DND-41 (cell line): ENCODE data around the gene HLA-DQA1.
A peak's percentile ranks its signal among the peaks of the same experiment; 100 is the strongest.

Source experiments
- ATAC-seq: fragments of 200-7000 bp; cut with Tn5 transposase; 3 replicates; pipeline ENCODE4 v1.9.1; 2021; ENCODE audit warnings: low read depth; ENCODE audit not compliant: insufficient read depth
- DNase-seq: peaks from one replicate; pipeline ENCODE4 v3.0.0-alpha.2; 2020
- H2AFZ ChIP-seq: 2 replicates; pipeline ENCODE4 v1.6.0; 2012; ENCODE audit warnings: low read depth, low read length
- H3K27ac ChIP-seq: 2 replicates; pipeline ENCODE4 v1.5.1; 2012; ENCODE audit warnings: low read length, inconsistent platforms
- H3K27me3 ChIP-seq: fragments of 200-600 bp; sonication (generic); 2 replicates; pipeline ENCODE4 v1.6.0; 2012; ENCODE audit warnings: low read length, mild to moderate bottlenecking, inconsistent platforms; ENCODE audit not compliant: insufficient read depth, poor library complexity
- H3K36me3 ChIP-seq: 2 replicates; pipeline ENCODE4 v1.5.1; 2012; ENCODE audit warnings: low read length, inconsistent platforms; ENCODE audit not compliant: insufficient read depth
- H3K4me1 ChIP-seq: 2 replicates; pipeline ENCODE4 v1.5.1; 2012; ENCODE audit warnings: mild to moderate bottlenecking, low read length; ENCODE audit not compliant: insufficient read depth
- H3K4me2 ChIP-seq: 2 replicates; pipeline ENCODE4 v1.6.0; 2012; ENCODE audit warnings: mild to moderate bottlenecking, moderate library complexity, low read length, inconsistent platforms; ENCODE audit not compliant: insufficient read depth
- H3K4me3 ChIP-seq, 2 experiments: fragments of 200-600 bp in 1 of 2; shearing (Covaris generic) in 1 of 2; 2 replicates each; pipeline ENCODE4 v1.5.1; 2012 to 2016; ENCODE audit warnings: inconsistent platforms in 2 of 2, low read length in 2 of 2, mild to moderate bottlenecking in 2 of 2, low read depth in 1 of 2, moderate library complexity in 1 of 2
- H3K79me2 ChIP-seq: 2 replicates; pipeline ENCODE4 v1.6.0; 2012; ENCODE audit warnings: low read length, inconsistent platforms; ENCODE audit not compliant: insufficient read depth
- H3K9ac ChIP-seq: 2 replicates; pipeline ENCODE4 v1.6.0; 2012; ENCODE audit warnings: low read depth, mild to moderate bottlenecking, inconsistent platforms, low read length, moderate library complexity
- H3K9me3 ChIP-seq: 2 replicates; pipeline ENCODE4 v1.5.1; 2012; ENCODE audit warnings: low read length, moderate library complexity, mild to moderate bottlenecking, inconsistent platforms; ENCODE audit not compliant: insufficient read depth, severe bottlenecking
- H4K20me1 ChIP-seq: 2 replicates; pipeline ENCODE4 v1.6.0; 2012; ENCODE audit warnings: low read length; ENCODE audit not compliant: insufficient read depth
- EZH2 ChIP-seq: IDR thresholded peaks from 3 replicates; pipeline ENCODE4 v1.6.1; 2012; ENCODE audit warnings: borderline replicate concordance, low read depth, mild to moderate bottlenecking, moderate library complexity, low read length, inconsistent platforms; ENCODE audit not compliant: severe bottlenecking
- TF ChIP-seq, protein P1 (sequence below): IDR thresholded peaks from 2 replicates; pipeline ENCODE4 v1.5.1; 2012; ENCODE audit warnings: borderline replicate concordance, low read length, moderate library complexity, mild to moderate bottlenecking; ENCODE audit not compliant: poor library complexity, severe bottlenecking; ENCODE audit errors: extremely low read depth

HLA-DQA1 gene

DNA sequence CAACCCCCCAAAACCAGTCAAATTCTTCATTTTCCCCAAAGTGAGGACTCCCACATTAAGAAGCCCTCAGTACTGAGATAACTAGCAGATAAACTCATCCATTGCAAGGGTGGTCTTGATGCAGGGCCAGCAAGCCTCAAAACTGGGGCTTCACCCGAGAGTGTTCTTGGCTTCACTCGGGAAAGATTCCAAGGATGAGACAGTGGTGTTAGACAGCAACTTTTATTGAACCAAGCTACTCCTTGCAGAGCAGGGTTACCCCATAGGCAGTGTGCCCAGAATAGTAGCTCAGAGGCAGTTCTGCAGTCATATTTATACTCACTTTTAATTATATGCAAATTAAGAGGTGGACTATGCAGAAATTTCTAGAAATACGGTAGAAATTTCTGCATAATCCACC, 15.8 kb upstream of the HLA-DQA1 start:
- H2AFZ ChIP-seq = no peak overlapping the region
- H3K79me2 ChIP-seq = no peaks in the 10 kb centered on the region
- H3K4me3 ChIP-seq = no peak overlapping the region
- ATAC-seq (no peak), DNase-seq (no peak)
- no peaks in the 10 kb centered on the region for H3K9me3 ChIP-seq
- H3K9ac ChIP-seq = no peak overlapping the region
- no peaks in the 10 kb centered on the region for H3K36me3 ChIP-seq
- no peaks in the 10 kb centered on the region for H3K27me3 ChIP-seq
- TF ChIP-seq, protein P1, sequence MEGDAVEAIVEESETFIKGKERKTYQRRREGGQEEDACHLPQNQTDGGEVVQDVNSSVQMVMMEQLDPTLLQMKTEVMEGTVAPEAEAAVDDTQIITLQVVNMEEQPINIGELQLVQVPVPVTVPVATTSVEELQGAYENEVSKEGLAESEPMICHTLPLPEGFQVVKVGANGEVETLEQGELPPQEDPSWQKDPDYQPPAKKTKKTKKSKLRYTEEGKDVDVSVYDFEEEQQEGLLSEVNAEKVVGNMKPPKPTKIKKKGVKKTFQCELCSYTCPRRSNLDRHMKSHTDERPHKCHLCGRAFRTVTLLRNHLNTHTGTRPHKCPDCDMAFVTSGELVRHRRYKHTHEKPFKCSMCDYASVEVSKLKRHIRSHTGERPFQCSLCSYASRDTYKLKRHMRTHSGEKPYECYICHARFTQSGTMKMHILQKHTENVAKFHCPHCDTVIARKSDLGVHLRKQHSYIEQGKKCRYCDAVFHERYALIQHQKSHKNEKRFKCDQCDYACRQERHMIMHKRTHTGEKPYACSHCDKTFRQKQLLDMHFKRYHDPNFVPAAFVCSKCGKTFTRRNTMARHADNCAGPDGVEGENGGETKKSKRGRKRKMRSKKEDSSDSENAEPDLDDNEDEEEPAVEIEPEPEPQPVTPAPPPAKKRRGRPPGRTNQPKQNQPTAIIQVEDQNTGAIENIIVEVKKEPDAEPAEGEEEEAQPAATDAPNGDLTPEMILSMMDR = no peak
- no peak for TF ChIP-seq EZH2
- H4K20me1 ChIP-seq = no peaks in the 10 kb centered on the region
- H3K27ac ChIP-seq = no peak overlapping the region
- no peak overlapping the region for H3K4me2 ChIP-seq
- H3K4me1 ChIP-seq = peaks cover 27% of the 10 kb centered on the region

DNA sequence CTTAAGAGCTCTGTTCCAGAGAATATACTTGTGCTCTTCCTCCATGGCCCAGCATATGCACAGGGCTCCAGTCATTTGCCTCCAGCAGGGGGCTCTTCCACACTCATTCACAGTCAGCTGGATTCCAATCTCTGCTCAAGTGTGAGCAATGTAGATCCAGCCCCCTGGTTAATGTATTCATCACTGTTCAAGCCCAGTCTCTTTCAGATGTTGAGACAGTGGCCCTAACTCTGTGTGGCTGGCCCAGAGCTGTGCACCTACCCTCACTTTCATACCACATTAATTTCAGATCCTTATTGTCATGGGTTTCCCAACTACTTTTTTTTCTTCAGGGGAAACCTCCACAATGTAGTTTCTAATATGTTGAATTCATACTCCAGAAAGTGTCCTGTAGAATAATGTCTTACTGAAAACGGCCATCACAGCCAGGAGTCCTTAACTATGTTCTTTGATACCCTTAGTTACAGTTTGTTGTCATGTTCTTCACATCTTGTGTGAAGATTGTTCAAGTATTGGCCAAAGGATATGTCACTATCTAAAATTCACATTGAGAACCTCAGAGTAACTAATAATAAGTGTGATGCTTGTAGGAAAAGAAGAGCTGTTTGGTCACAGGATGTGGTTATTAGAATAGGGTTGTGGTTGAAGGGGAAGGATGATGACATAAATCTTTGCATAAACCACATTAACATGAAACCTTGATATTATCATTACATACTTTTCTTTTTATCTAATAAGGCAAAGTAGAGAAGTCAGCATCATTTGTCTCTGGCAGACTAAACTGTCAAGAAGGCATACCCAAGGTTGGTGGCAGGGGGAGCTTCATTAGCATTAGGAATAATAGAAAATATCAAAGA, 14.4 kb upstream of the HLA-DQA1 start:
- Histone ChIP-seq H3K79me2 (no peaks in the 10 kb centered on the region), H3K27ac (peak overlapping the region; percentile 32; the same call in 1 of the 2 replicates), H3K9ac (no peak overlapping the region), H3K4me3 (no peak overlapping the region), H3K4me1 (peaks cover 27% of the 10 kb centered on the region), H3K4me2 (peak overlapping the region; percentile 29; the same call in 1 of the 2 replicates), H2AFZ (no peak overlapping the region), H3K27me3 (no peaks in the 10 kb centered on the region), H3K9me3 (no peaks in the 10 kb centered on the region), H4K20me1 (no peaks in the 10 kb centered on the region), H3K36me3 (no peaks in the 10 kb centered on the region)
- ATAC-seq (peak; percentile 90), DNase-seq (peak; percentile 56)
- TF ChIP-seq, protein P1 = peak; percentile 68
- TF ChIP-seq EZH2 = no peak

DNA sequence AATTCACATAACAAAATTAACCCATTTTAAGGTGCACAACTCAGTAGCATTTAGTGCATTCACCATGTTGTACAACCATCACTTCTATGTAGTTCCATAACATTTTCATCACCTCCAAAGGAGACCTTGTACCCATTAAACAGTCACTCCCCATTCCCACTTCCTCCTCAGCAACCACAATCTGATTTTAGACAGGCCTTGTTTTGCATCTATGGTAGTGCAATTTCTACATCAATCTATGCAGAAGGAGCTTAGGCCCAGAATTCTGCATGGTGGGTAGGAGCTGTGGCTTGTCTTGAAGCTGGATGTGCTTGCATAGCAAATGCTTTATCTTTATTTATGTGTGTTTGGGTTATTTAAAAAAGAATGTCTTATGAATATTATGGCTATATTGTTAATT, 13.5 kb upstream of the HLA-DQA1 start:
- 0 out of 2 replicates have a peak overlapping the region, but pooled peaks have one; percentile 8 for H3K4me2 ChIP-seq
- H3K4me1 ChIP-seq = peaks cover 27% of the 10 kb centered on the region
- no peaks in the 10 kb centered on the region for H3K9me3 ChIP-seq
- DNase-seq = no peak
- H3K4me3 ChIP-seq = no peak overlapping the region
- H3K27ac ChIP-seq = no peak overlapping the region
- H3K79me2 ChIP-seq = no peaks in the 10 kb centered on the region
- H4K20me1 ChIP-seq = no peaks in the 10 kb centered on the region
- no peaks in the 10 kb centered on the region for H3K36me3 ChIP-seq
- H3K27me3 ChIP-seq = no peaks in the 10 kb centered on the region
- no peak for ATAC-seq
- no peak overlapping the region for H3K9ac ChIP-seq
- TF ChIP-seq, protein P1 = no peak
- TF ChIP-seq EZH2 = no peak
- no peak overlapping the region for H2AFZ ChIP-seq
